ENCODE results near the gene ELAPOR2. TPM values are rescaled to one million over a fixed set of nuclear protein-coding genes. Genes with fewer than 3 reads are reported as not detected.
A peak's percentile ranks its signal among the peaks of the same experiment; 100 is the strongest.

Gene ELAPOR2
- polyA plus RNA-seq, 1 donor (not counting 4 experiments of a cell fraction or from before 2014, with no cell fraction given), result 3.3 TPM

- H3K4me3 ChIP-seq (ENCODE audit: control insufficient read depth in 2 of 3, extremely low read depth in 1 of 3, insufficient read depth in 2 of 3, low read depth in 1 of 3, low read length in 3 of 3), result peak overlapping the region; percentile 14 to 38 (median 23)
- DNase-seq (ENCODE audit: low read depth, low spot score), result no peak
- no peaks in the 10 kb centered on the region for H3K9me3 ChIP-seq (ENCODE audit: control insufficient read depth, low read depth, low read length)
- no peaks in the 10 kb centered on the region for H4K20me1 ChIP-seq (ENCODE audit: control insufficient read depth, extremely low read depth, insufficient read depth, low read length)
- H3K27me3 ChIP-seq (ENCODE audit: control insufficient read depth, extremely low read depth, insufficient read depth, low read length), result no peaks in the 10 kb centered on the region
- dilution Hi-C loops (cut with MboI; ENCODE audit: extremely low pct_ligation_motif_present, low sequenced_read_pairs), result no loop called here
- no peak for FAIRE-seq
- no peak overlapping the region for H3K27ac ChIP-seq (ENCODE audit: control insufficient read depth, insufficient read depth, low read length)
- H3K4me2 ChIP-seq (ENCODE audit: control insufficient read depth, extremely low read depth, insufficient read depth, low read depth, low read length), result no peak overlapping the region
- TF ChIP-seq EZH2 (IDR thresholded peaks at IDR 0.05; ENCODE audit: low read length) (no peak), CTCF (optimal IDR thresholded peaks at IDR 0.05 in 1 of 3, IDR thresholded peaks at IDR 0.05 in 1 of 3, conservative IDR thresholded peaks at IDR 0.05 in 1 of 3; ENCODE audit: extremely low read depth in 1 of 3, insufficient read depth in 2 of 3, low read length in 3 of 3) (no peak)
- H3K9ac ChIP-seq (ENCODE audit: control insufficient read depth, extremely low read depth, insufficient read depth, low read length), result no peak overlapping the region
- no peak overlapping the region for H2AFZ ChIP-seq (ENCODE audit: control insufficient read depth, low read length)
- no peaks in the 10 kb centered on the region for H3K9me1 ChIP-seq (ENCODE audit: control insufficient read depth, extremely low read depth, insufficient read depth, low read length)
- H3K36me3 ChIP-seq (ENCODE audit: control insufficient read depth in 2 of 2, extremely low read depth in 1 of 2, insufficient read depth in 2 of 2, low read length in 2 of 2), result no peaks in the 10 kb centered on the region
- H3K4me1 ChIP-seq (ENCODE audit: control insufficient read depth, extremely low read depth, insufficient read depth, low read length), result no peaks in the 10 kb centered on the region
- no peaks in the 10 kb centered on the region for H3K79me2 ChIP-seq (ENCODE audit: control insufficient read depth, insufficient read depth, low read length)
Observed at GRCh38 chr7:87038993-87039690, 20.3 kb downstream of the ELAPOR2 start.

GRCh38 chr7:87036985-87037384 is 22.5 kb downstream of the ELAPOR2 start:
- Histone ChIP-seq H3K27ac (ENCODE audit: control insufficient read depth, insufficient read depth, low read length) (no peak overlapping the region), H3K4me2 (ENCODE audit: control insufficient read depth, extremely low read depth, insufficient read depth, low read depth, low read length) (no peak overlapping the region), H4K20me1 (ENCODE audit: control insufficient read depth, extremely low read depth, insufficient read depth, low read length) (no peaks in the 10 kb centered on the region), H3K79me2 (ENCODE audit: control insufficient read depth, insufficient read depth, low read length) (no peaks in the 10 kb centered on the region), H3K4me3 (ENCODE audit: control insufficient read depth in 2 of 3, extremely low read depth in 1 of 3, insufficient read depth in 2 of 3, low read depth in 1 of 3, low read length in 3 of 3) (no peak overlapping the region), H3K9ac (ENCODE audit: control insufficient read depth, extremely low read depth, insufficient read depth, low read length) (no peak overlapping the region), H3K27me3 (ENCODE audit: control insufficient read depth, extremely low read depth, insufficient read depth, low read length) (no peaks in the 10 kb centered on the region), H3K9me1 (ENCODE audit: control insufficient read depth, extremely low read depth, insufficient read depth, low read length) (no peaks in the 10 kb centered on the region), H3K4me1 (ENCODE audit: control insufficient read depth, extremely low read depth, insufficient read depth, low read length) (no peaks in the 10 kb centered on the region), H3K36me3 (ENCODE audit: control insufficient read depth in 2 of 2, extremely low read depth in 1 of 2, insufficient read depth in 2 of 2, low read length in 2 of 2) (no peaks in the 10 kb centered on the region), H2AFZ (ENCODE audit: control insufficient read depth, low read length) (no peak overlapping the region), H3K9me3 (ENCODE audit: control insufficient read depth, low read depth, low read length) (no peaks in the 10 kb centered on the region)
- FAIRE-seq (no peak), DNase-seq (ENCODE audit: low read depth, low spot score) (no peak)
- TF ChIP-seq EZH2 (IDR thresholded peaks at IDR 0.05; ENCODE audit: low read length), result no peak
- dilution Hi-C loops (cut with MboI; ENCODE audit: extremely low pct_ligation_motif_present, low sequenced_read_pairs), result no loop called here

Data from keratinocyte (primary cell).